Heart right ventricle (tissue), 16 donors: ENCODE measurements around the gene ABL1. TPM values are rescaled to one million over a fixed set of nuclear protein-coding genes. Genes with fewer than 3 reads are reported as not detected.
A peak's percentile ranks its signal among the peaks of the same experiment; 100 is the strongest.
"Not testable (repeated sequence)": the region's sequence is repeated elsewhere in the genome, so short reads cannot be mapped to it uniquely, and the experiment has no call there.

Experiments
- ATAC-seq, 8 donors: fragments of 200-7000 bp; cut with Tn5 transposase; one replicate each; pipeline ENCODE4 v1.9.1; 2020; ENCODE audit warnings: mild to moderate bottlenecking in 8 of 8, moderate library complexity in 8 of 8, moderate number of reproducible peaks in 1 of 8
- DNase-seq, 2 donors: peaks; one replicate each; pipeline ENCODE4 v3.0.0-alpha.2; 2020
- H3K27ac ChIP-seq, 10 donors: fragments of 200-600 bp; sonication (generic) in 2 of 10; one replicate each; pipeline versions ENCODE4 v1.5.0 to v1.8.0; 2020 to 2022; ENCODE audit warnings: mild to moderate bottlenecking in 3 of 10
- H3K27me3 ChIP-seq, 7 donors: fragments of 200-600 bp; one replicate each; pipeline ENCODE4 v1.8.0; 2021 to 2022; ENCODE audit warnings: mild to moderate bottlenecking in 2 of 7
- H3K36me3 ChIP-seq, 9 donors: fragments of 200-600 bp; sonication (generic) in 1 of 9; one replicate each; pipeline versions ENCODE4 v1.5.0 to v1.8.0; 2020 to 2022; ENCODE audit warnings: mild to moderate bottlenecking in 2 of 9
- H3K4me1 ChIP-seq, 9 donors: fragments of 200-600 bp; sonication (generic) in 1 of 9; one replicate each; pipeline versions ENCODE4 v1.5.0 to v1.8.0; 2020 to 2022; ENCODE audit warnings: mild to moderate bottlenecking in 4 of 9
- H3K4me3 ChIP-seq, 10 donors: fragments of 200-600 bp; sonication (generic) in 2 of 10; one replicate each; pipeline versions ENCODE4 v1.5.0 to v1.8.0; 2020 to 2022; ENCODE audit warnings: mild to moderate bottlenecking in 7 of 10, moderate library complexity in 2 of 10
- H3K9me3 ChIP-seq, 11 donors: fragments of 200-600 bp in 10 of 11; sonication (generic) in 2 of 11; one replicate each; pipeline versions ENCODE4 v1.5.0 to v1.8.0; 2013 to 2022; ENCODE audit warnings: mild to moderate bottlenecking in 2 of 11, control low read depth in 1 of 11, moderate library complexity in 1 of 11
- CTCF ChIP-seq, 9 donors: fragments of 200-600 bp; sonication (generic) in 2 of 9; IDR thresholded peaks; one replicate each; pipeline versions ENCODE4 v1.5.0 to v1.8.0; 2021 to 2022; ENCODE audit warnings: antibody characterized with exemption in 9 of 9, mild to moderate bottlenecking in 5 of 9, moderate library complexity in 1 of 9
- WGBS, 2 donors: extraction: QIAGEN DNeasy Blood & Tissue Kit; methylation state at CpG; one replicate each; pipeline ENCODE4 v1.1.7; 2013; ENCODE audit warnings: inconsistent platforms in 1 of 2; 5-methylcytosine and 5-hydroxymethylcytosine counted together
- intact Hi-C, 10 donors: fragments of 100-400 bp; cut with DNase I; formaldehyde crosslinking; loops; one replicate each; pipeline versions ENCODE4 v1.11.1 to v1.14.2; 2022
- polyA plus RNA-seq, 2 donors: library from polyadenylated mRNA; stranded (reverse); fragments of 200-250 nt; gene quantifications; one replicate each; pipeline ENCODE4 v1.2.3, GENCODE V29; 2013
- total RNA-seq, 10 donors: library from RNA; stranded (reverse); fragmentation: NEBNext Ultra II Directional in 3 of 10; extraction: Animal tissue kit (Norgen Biotek cat#: 25700) in 3 of 10; gene quantifications; one replicate each; pipeline versions ENCODE4 v1.2.1 to v1.2.4, GENCODE V29; 2021 to 2023
- donor health status: Arrhythmogenic right ventricular cardiomyopathy.
- donor health status: ischemic (EF 13 %, LVEDD 7.1; RV severe dilation, severe dysfunction).
- donor health status: healthy with polysubstance abuse.
- donor health status: DM: no; HTN: yes; CAD: no.
- donor health status: DM: no; HTN: no; CAD: no.
- donor health status: ischemic (EF 25% LVEDD 6.9; RV normal size, moderate dysfunction).
- donor health status: ischemic (EF 25% LVEDD 5.7; RV mildly dilated, moderate dysfunction).
- donor health status: healthy.
- donor health status: DM: yes; HTN: yes; CAD: no.
- donor health status: Ischemic cardiomyopathy.
- donor health status: ischemic (EF 35%, LVEDD 5.7; RV mildly dilated, moderate dysfunction).
- donor health status: nonischemic (EF 11% LVEDD 7.7; RV severe dilation, severe dysfunction).
- donor health status: DM: yes; HTN: yes; CAD: no.
- donor health status: PGD.
- donor health status: ischemic (EF 29% LVEDD 5.4; RV normal size, mild dysfunction).
- donor health status: nonischemic (EF 23%, LVEDD 6.1; RV moderate dilation, normal function).

Gene ABL1
- total and polyA plus RNA-seq, 12 donors, result 16.2 to 48.8 (median 33.3) TPM

GRCh38 chr9:130908146-130908877 is 73.3 kb downstream of the ABL1 start:
- Histone ChIP-seq H3K27me3 (peaks cover 0 to 24% (median 12%) of the 10 kb centered on the region in 7 donors), H3K36me3 (no peaks in the 10 kb centered on the region), H3K27ac (no peak overlapping the region), H3K4me1 (no peaks in the 10 kb centered on the region), H3K9me3 (no peaks in the 10 kb centered on the region), H3K4me3 (no peak overlapping the region)
- WGBS, 2 donors, result 64 to 77% methylated on average over 22 of the region's 22 CpGs
- DNase-seq (no peak), ATAC-seq (no peak)
- no peak for TF ChIP-seq CTCF (IDR thresholded peaks at IDR 0.05)
- intact Hi-C loops, result no loop called here

- Histone ChIP-seq H3K4me1 (no peaks in the 10 kb centered on the region), H3K27me3 (peaks cover 0 to 20% (median 12%) of the 10 kb centered on the region in 7 donors), H3K9me3 (no peaks in the 10 kb centered on the region), H3K27ac (no peak overlapping the region), H3K36me3 (no peaks in the 10 kb centered on the region), H3K4me3 (no peak overlapping the region)
- DNase-seq, result no peak
- peak in 1 of 8 donors; percentile 21 for ATAC-seq
- intact Hi-C loops, result no loop called here
- no peak for TF ChIP-seq CTCF (IDR thresholded peaks at IDR 0.05)
- 77 to 84% methylated on average over 19 of the region's 19 CpGs for WGBS, 2 donors
Measured at GRCh38 chr9:130908878-130909355, 73.9 kb downstream of the ABL1 start.

GRCh38 chr9:130910041-130910440 is 75.0 kb downstream of the ABL1 start:
- DNase-seq, ATAC-seq, H3K36me3 ChIP-seq, H3K9me3 ChIP-seq, H3K4me1 ChIP-seq, H3K27ac ChIP-seq, intact Hi-C loops, H3K4me3 ChIP-seq: not testable (repeated sequence)
- WGBS, 2 donors, result 89 to 95% methylated on average over 17 to 27 of the region's 27 CpGs
- peaks cover 0 to 23% (median 8%) of the 10 kb centered on the region in 7 donors for H3K27me3 ChIP-seq

- DNase-seq, H3K4me1 ChIP-seq, H3K36me3 ChIP-seq, H3K4me3 ChIP-seq, ATAC-seq, H3K9me3 ChIP-seq, H3K27ac ChIP-seq, intact Hi-C loops: not testable (repeated sequence)
- WGBS, 2 donors, result 49 to 75% methylated on average over 1 of the region's 1 CpG
- peaks cover 0 to 23% (median 6%) of the 10 kb centered on the region in 7 donors for H3K27me3 ChIP-seq
Measured at GRCh38 chr9:130910670-130911069, 75.6 kb downstream of the ABL1 start.

- Histone ChIP-seq H3K4me3 (no peak overlapping the region), H3K4me1 (no peaks in the 10 kb centered on the region), H3K27ac (no peak overlapping the region), H3K27me3 (peaks cover 0 to 23% (median 6%) of the 10 kb centered on the region in 7 donors), H3K9me3 (no peaks in the 10 kb centered on the region), H3K36me3 (no peaks in the 10 kb centered on the region)
- intact Hi-C loops, result no loop called here
- no peak for ATAC-seq
- no peak for TF ChIP-seq CTCF (IDR thresholded peaks at IDR 0.05)
- 91 to 93% methylated on average over 26 of the region's 26 CpGs for whole genome bisulfite sequencing, 2 donors
- DNase-seq, result no peak
Measured at GRCh38 chr9:130911254-130912049, 76.4 kb downstream of the ABL1 start.
